HUES64 (cell line): Measurements from ENCODE around the gene NEU4.

Experiments
- H3K27ac ChIP-seq: 2 replicates; pipeline ENCODE4 v1.7.0; 2013; ENCODE audit warnings: low read depth, low read length, inconsistent platforms
- H3K27me3 ChIP-seq: 2 replicates; pipeline ENCODE4 v1.6.1; 2013; ENCODE audit warnings: mild to moderate bottlenecking, low read length; ENCODE audit not compliant: insufficient read depth
- H3K36me3 ChIP-seq: 2 replicates; pipeline ENCODE4 v1.6.1; 2013; ENCODE audit warnings: mild to moderate bottlenecking, low read length; ENCODE audit not compliant: insufficient read depth
- H3K4me1 ChIP-seq: 2 replicates; pipeline ENCODE4 v1.6.1; 2013; ENCODE audit warnings: mild to moderate bottlenecking, low read length, moderate library complexity; ENCODE audit not compliant: insufficient read depth
- H3K4me3 ChIP-seq: 2 replicates; pipeline ENCODE4 v1.5.1; 2013; ENCODE audit warnings: mild to moderate bottlenecking, low read length, moderate library complexity
- H3K9ac ChIP-seq: 2 replicates; pipeline ENCODE4 v1.6.1; 2013; ENCODE audit warnings: mild to moderate bottlenecking, low read depth, low read length
- H3K9me3 ChIP-seq: 2 replicates; pipeline ENCODE4 v1.6.1; 2013; ENCODE audit warnings: low read depth, low read length; ENCODE audit not compliant: insufficient read depth
- WGBS: fragments of 150-250, 120-280 bp; methylation state at CpG from one replicate; pipeline ENCODE4 v1.1.7; 2013; ENCODE audit warnings: missing lambda C conversion rate; 5-methylcytosine and 5-hydroxymethylcytosine counted together

The NEU4 gene

DNA sequence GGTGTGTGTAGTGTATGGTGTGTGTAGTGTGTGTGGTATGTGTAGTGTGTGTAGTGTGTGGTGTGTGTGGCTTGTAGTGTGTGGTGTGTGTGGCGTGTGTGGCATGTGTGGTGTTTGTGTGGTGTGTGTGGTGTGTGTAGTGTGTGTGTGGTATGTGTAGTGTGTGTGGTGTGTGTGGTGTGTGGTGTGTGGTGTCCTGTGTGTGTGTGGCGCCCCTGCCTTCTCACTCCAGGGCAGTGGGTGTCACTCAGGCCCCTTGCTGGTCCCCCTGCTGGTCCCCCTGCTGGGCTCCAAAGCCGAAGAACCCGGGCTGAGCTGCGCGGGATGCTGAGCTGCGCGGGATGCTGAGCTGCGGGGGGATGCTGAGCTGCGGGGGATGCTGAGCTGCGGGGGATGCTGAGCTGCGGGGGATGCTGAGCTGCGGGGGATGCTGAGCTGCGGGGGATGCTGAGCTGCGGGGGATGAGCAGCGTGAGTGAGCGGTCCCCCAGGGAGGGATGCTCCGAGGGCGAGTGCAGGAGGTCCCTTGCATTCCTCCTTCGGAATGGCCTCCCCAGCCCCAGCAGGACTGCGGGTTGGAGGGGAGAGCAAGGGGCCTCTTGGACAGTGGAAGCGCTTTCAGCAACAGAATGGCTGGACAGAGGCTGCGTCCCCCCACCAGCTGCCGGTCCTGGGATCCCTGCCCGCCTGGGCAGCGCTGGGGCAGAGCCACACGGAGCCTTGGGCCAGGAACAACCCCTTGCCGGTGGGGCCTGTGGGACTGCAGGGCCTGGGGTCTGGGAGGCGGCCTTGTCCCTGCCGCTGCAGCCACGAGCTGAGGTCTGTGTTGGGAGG lies 57.2 kb downstream of the NEU4 start:
- Histone ChIP-seq H3K27me3 (no peaks in the 10 kb centered on the region; the same call in 1 of the 2 replicates), H3K27ac (no peak overlapping the region), H3K36me3 (no peaks in the 10 kb centered on the region), H3K4me3 (no peak overlapping the region), H3K9ac (no peak overlapping the region), H3K9me3 (no peaks in the 10 kb centered on the region), H3K4me1 (no peaks in the 10 kb centered on the region)
- 28% methylated on average over 30 of the region's 31 CpGs for WGBS
